Right lung (tissue), 5 donors: ENCODE data around the gene MTHFR. TPM values are rescaled to one million over a fixed set of nuclear protein-coding genes. Genes with fewer than 3 reads are reported as not detected.

ENCODE experiments used
- DNase-seq, 2 donors: peaks; one replicate each; pipeline ENCODE4 v3.0.0-alpha.2; 2013
- polyA plus RNA-seq, 5 donors: library from polyadenylated mRNA; unstranded; fragments of 120-200 nt; gene quantifications; one replicate each; pipeline versions ENCODE4 v1.2.1 to v1.2.3, GENCODE V29; 2013; ENCODE audit warnings: inconsistent platforms in 1 of 5, low replicate concordance in 1 of 5; ENCODE audit not compliant: insufficient read length in 5 of 5, insufficient read depth in 1 of 5

MTHFR gene
- polyA plus RNA-seq, 5 donors: 13.4 to 24.2 (median 21.2) TPM

DNA sequence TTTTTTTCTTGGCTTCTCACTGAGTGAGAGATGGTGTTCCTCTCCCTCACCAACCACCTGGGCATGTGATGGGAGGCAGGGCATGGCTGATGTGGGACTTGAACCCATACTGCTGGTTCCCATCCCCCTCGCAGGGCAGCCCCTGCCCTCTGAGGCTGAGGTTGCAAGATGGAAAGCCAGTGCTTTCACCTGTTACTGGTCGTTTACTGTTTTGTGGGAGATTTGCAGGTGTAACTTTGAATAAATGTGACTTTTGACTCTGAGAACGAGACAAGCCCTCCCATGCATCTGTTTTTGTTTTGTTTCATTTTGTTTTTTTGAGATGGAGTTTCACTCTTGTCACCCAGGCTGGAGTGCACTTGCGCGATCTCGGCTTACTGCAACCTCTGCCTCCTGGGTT is 22.2 kb downstream of the MTHFR start:
- DNase-seq: no peak

DNA sequence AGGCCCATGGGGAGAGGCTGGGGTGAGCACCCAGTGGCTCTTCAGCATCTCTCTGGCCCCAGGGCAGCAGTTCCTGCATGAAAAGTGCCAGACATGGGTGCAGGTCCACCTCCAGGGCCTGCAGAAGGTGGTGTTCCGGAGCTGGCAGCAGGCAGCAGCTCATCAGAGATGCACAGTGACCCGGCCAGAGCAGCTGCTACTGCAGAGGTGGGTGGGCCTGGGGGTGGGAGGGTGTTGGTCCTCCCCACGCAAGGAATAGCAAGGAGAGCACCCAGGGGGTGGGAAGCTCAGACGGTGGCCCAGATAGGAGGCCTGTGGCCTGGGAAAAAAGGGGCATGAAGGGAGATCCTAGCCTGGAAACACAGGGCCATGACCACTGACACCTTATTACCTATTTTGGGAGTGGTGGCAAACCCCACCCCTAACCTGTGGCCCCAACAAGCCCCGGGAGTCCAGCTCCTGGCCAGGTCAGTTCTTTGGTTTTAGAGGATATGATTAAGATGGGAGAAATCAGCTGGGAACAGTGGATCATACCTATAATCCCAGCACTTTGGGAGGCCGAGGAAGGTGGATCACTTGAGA is 23.5 kb downstream of the MTHFR start:
- DNase-seq: no peak

- DNase-seq: no peak
Measured at GRCh38 chr1:11781297-11781696, 24.5 kb downstream of the MTHFR start.

- DNase-seq: no peak
Measured at GRCh38 chr1:11780380-11781147, 25.2 kb downstream of the MTHFR start.

DNA sequence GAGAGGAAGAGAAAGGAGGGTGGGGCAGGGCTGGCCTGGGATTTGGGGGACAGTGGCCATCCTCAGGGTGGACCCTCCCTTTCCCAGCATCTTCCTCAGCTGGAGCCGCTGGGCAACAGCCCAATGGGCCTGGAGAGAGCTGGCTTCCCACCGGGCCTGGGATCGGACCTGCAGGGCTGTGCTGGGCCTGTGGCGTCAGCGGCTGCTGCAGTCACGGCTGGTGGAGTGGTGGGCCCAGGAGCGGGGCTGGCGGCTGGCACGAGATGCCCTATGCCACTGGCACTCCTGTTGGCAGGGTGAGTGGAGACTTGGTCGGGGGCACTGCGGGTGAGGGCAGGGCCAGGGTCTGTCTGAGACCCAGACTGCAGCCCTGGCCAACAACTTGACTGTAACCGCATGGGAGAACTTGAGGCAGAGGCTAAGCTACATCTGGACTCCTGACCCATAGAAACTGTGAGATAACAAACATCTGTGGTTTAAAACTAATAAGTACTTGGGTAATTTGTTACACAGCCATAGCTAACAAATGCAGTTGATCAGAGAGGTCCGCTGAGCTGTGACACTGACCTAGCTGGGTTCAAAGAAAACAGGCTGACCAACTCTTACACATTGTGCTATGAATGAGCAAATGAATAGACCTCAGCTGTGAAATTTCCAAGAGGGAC is 25.9 kb downstream of the MTHFR start:
- DNase-seq: no peak

GRCh38 chr1:11778844-11779623 is 26.7 kb downstream of the MTHFR start:
- no peak for DNase-seq

DNA sequence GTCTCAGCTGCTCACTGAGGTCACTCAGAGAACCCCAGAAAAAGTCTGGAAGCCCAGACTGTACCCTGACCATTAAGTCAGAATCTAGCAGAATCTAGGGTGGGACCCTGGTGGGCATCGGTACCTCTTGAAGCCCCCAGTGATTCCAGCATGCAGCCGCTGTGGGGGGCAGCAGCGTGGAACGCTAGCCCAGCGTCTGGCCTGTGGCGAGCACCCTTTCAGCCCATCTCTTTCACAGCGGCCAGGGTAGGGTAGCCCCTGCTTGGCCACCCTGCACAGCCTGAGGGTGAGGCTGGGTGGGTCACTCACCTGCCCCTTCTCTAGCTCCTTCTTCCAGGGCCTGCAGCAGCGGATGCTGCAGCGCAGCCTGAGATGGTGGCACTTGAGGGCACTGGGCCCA is 27.4 kb downstream of the MTHFR start:
- DNase-seq: no peak

- no peak for DNase-seq
Measured at GRCh38 chr1:11777658-11778322, 28.0 kb downstream of the MTHFR start.

GRCh38 chr1:11774753-11775152 is 31.0 kb downstream of the MTHFR start:
- no peak for DNase-seq

GRCh38 chr1:11772458-11772857 is 33.3 kb downstream of the MTHFR start:
- no peak for DNase-seq

DNA sequence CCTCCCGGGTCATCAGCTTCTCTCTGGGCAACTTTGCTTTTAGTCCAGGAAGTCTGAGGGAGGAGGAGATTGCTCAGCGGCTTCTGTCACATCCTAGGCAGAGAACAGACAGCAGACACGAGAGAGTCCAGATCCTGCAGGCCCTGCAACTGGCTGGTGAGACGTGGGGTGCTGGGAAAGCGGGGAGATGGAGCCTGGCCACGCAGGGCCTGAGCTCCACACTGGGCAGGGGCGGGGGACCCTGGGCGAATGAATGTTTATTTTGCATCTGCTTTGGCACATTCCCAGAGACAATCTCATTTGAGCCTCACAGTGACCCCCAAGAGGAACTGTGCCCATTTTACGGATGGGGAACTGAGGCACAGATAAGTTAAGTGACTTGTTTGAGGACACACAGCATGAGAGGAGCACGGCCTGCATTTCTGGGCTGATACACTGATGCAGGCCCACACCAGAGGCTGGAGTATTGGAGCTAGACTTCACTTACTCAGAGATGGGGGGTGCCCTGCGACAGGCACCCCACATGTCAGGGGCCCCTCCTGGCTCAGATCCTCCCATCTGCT is 34.2 kb downstream of the MTHFR start:
- DNase-seq: no peak

- DNase-seq: no peak
Measured at GRCh38 chr1:11770011-11770410, 35.8 kb downstream of the MTHFR start.

DNA sequence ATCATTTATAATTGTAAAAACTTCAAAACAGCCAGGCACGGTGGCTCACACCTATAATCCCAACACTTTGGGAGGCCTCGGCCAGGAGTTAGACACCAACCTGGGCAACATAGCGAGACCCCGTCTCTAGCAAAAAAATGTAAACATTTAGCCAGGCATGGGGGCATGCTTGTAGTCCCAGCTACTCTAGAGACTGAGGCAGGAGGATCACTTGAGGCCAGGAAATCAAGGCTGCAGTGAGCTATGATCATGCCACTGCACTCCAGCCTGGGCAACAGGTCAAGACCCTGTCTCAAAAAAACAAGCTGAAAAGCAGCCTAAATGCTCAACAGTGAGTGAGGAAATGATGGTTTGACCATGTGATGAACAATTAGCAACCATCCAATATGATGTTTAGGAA is 36.5 kb downstream of the MTHFR start:
- DNase-seq: no peak

DNA sequence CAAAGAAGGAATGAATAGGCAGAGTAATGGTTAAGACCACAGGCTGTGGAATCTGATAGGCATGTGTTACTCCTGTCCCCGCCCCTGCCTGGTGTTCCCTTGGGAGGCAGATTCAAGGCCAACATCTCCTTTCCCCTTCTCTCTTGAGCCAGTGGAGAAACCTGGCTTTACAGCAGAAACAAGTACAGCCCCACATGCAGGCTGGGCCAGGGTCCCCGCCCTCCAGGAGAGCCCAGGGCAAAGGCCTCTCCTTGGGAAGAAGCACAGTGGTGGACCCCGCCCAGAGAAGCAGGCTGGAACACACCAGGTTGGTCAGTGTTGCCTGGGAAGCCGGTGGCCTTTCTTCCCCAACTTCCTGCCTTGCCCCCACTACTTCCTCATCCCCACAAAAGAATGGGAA is 36.9 kb downstream of the MTHFR start:
- no peak for DNase-seq

DNA sequence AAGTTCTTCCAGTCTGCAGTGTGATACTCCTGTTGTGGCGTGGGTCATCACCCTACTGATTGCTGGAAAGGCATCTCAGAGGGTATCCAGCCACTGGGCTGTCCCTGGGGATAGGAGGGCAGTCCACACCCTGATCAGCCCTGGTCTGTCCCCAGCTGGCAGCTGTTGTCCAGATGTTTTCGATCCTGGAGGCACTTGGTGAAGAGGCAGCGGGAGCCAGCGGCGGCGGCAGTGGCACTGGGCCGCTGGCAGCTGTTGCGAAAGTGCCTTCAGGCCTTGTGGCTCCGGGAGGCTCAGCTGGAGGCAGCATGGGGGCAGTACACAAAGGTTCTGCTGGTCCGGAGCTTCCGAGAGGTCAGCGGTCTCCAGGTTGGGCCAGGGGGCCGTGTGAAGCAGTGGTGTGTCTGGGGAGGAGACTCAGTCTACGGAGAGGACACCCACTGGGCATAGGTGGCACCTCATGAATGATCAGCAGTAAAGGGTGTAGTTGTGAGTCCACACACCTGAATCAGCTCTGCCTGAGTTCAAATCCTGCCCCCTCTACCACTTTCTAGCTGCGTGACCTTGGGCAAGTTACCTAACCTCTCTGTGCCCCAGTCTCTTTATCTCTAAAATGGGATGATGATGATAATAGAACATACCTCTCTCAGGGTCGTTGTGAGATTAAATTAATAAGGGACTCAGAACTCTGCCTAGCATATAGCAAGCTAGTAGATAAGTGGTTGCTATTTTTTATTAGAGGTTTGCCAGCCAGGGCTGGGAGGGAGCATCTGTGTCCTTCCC is 37.7 kb downstream of the MTHFR start:
- no peak for DNase-seq

- no peak for DNase-seq
Measured at GRCh38 chr1:11766429-11766776, 39.4 kb downstream of the MTHFR start.

DNA sequence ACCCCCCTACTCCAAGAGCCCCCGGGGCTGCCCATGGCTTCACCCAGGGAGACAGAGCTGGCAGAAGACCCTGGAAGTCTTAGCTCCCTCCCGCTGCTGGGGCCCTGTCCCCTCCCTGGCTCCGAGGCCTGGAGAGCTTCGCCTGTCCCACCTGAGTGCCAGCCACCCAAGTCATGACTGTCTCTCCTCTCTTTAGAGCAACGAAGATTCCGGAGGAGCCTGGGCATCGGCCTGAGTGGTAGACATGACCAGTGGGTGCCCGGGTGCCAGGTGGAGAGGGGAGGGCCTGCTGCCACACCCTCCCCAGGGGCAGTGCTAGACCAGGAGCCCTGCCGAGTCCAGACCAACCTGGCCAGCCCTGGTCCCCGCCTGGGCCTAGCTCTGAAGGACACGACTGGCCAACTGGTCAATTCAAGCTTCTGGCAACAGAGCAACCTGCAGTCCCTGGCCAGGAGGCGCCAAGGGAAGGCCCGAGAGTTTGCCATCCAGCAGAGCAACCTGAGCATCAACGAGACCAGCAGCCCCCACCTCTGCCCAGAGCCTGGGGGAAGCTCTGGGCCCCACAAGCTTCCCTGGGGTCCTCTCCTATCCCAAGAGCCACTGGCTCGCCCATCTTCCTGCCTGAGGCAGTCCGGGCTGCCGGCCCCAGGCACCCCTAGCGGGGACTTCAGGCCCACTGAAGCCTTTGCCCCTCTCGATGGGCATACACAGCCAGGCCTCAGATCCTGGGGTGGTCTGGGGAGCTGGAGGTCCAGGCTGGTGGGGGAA is 39.9 kb downstream of the MTHFR start:
- DNase-seq: no peak

DNA sequence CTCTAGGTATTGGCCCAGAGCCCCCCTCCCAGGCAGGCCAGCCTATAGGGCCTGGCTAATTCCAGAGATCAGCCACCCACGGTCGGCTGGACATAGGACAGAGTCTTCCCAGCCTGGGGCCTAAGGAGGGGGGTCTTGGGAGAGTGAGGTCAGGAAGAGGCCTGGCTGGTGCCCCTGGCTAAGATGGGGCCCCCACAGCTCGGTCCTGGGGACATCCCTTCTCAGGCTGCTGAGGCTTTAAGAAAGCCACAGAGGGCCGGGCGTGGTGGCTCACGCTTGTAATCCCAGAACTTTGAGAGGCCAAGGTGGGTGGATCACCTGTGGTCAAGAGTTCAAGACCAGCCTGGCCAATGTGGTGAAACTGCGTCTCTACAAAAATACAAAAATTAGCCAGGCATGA is 41.2 kb downstream of the MTHFR start:
- DNase-seq: no peak

GRCh38 chr1:11764115-11764514 is 41.6 kb downstream of the MTHFR start:
- no peak for DNase-seq

GRCh38 chr1:11761988-11762406 is 43.8 kb downstream of the MTHFR start, which contains the start of gene C1orf167:
TSS of gene C1orf167 (plus strand) at chr1:11762193. CDS start at chr1:11764401, 2,208 bp downstream.
- no peak for DNase-seq
